GM18499 (cell line): ENCODE measurements around the gene MMAB.

Experiments
- ATAC-seq: cut with Tn5 transposase; IDR thresholded peaks from one replicate; pipeline ENCODE4 v1.9.1; 2021; ENCODE audit warnings: moderate number of reproducible peaks; ENCODE audit not compliant: insufficient read depth, unreplicated experiment

MMAB gene

DNA sequence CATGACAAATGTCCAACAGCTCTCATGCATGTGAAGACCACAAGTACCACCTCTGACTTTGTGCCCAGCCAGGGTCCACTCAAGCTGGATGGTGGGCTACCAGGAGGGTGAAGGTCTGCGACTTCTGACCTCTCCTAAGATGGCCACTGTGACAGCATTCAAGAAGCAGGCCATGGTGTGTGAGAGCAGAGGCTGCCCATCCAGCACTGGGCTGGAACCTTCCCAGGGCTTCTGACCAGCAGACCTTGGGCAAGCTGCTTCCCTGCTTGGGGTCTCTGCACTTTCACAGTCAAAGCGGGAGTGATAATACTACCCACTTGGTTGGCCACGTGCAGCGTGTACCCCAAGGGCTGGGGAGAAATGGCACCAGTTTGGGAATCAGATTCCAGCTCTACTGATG lies 10.4 kb downstream of the MMAB start:
- ATAC-seq = no peak

DNA sequence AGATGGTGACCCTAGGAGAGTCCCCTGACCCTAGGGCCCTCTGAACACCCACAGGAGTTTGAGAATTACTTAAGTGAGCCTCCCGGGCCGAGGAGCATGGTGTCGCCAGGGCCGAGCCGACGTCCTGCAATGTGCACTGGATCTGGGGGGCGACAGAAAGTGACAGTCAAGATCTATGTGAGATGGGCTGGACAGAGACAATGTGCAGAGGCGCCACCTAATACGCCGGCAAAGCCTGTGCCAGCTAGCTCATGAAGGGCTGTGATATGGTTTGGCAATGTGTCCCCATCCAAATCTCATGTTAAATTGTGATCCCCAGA lies 11.6 kb downstream of the MMAB start:
- no peak for ATAC-seq

DNA sequence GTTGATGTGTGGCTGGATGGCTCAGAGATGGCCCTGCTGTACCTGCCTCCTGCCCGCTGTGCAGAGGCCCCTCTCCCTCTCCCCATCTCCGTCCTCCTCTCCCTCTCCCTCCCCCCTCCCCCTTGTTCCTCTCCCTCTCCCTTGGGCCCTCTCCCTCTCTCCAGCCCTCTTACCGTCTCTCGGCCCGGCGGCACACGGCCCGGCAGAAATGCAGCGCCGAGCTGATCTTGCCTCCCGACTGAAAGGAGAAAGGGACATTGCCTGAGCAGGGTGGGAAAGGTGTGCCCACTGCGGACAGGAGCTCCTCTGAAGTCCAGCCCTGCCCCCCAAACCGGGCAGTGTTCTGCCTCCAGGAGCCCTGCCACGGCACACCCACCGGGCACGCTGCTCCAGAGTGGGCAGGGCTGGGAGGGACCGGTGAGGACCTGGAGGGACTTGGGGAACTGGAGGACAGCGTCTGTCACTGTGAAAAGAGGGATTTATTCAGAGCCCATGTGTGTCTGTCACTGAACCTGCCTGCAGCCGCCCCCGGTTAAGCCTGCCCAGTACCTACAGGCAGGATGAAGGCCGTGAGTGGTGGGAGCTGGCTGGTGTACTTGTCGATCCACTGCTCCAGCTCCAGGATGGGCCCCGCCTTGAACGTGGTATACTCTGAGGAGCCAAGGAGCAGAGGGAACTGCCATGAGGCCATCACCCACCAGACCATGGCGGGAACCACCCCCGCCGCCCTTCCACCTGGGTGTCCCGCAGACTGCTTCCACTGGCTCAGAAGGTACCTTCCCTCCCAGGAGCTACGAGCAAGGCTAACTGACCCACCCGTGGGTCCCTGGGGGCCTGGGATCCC lies 12.2 kb downstream of the MMAB start:
- no peak for ATAC-seq

DNA sequence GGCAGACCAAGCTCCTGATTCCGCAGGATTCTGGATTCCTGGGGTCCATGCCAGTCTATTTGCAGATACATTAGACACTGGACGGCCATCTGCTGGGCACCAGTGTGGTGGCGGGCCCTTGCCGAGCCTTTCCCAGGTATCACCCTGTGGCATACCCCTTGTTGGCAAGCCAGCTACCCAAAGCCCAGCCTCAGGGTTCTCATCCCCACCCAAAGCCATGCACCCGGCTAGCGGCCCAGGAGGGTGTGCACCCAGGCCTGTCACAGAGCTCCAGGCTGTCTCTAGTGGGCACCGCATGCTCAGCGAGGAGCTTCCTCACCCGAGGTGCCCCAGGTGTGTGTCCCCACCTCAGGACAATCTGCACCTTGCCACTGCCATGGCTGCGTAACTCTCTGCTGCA lies 13.7 kb downstream of the MMAB start:
- no peak for ATAC-seq

DNA sequence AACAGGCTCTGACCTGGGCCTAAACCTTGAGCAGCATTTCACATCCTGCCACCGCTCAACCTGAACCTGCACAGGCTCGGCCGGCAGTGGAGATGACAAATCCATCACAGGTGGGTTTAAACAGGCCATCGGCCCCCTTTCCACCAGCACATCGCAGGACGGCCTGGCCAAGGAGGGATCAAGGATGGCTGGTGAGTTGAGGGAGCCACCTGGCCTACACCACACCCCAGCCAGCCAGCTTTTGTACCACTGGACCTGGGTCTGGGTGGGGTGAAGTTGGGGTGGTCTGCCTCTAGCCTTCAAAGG lies 14.2 kb downstream of the MMAB start:
- no peak for ATAC-seq

DNA sequence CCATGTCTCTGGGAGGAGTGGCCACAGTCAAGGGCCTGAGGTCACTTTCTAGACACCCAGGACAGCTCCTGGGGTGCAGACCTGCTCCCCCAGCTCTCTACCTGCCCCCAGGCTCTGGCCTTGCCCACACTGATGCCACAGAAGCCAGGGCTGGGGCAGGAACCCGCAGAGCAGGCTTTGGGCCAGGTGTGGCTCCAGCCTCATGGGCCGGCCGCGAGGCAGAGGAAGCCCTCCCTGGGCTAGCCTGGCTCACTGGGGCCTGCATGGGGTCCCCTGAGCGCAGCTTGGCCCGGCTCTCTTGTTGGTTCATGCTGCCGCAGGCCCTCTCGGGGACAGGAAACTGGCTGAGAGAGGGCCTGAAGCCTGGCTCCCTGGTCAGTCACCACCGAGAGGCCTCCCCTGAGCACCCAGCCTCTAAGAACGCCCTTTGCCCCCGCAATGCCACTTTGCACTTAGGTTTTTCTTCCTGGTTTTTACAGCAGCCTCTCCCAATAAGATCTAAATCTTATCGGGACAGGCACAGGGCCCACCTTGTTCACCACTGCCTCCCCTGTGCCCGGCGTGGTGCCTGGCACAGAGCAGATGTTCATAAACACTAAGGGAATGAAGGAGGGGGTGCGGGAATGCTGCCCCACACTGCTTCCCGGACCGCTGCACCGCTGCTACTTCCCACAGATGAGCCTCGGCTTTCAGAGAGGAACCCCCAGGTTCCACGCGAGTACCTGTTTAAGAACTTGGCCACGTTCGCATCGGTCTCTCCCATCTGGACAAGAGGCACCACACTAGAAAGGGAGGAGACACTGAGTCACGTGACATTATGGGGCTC lies 14.7 kb downstream of the MMAB start:
- ATAC-seq = no peak

DNA sequence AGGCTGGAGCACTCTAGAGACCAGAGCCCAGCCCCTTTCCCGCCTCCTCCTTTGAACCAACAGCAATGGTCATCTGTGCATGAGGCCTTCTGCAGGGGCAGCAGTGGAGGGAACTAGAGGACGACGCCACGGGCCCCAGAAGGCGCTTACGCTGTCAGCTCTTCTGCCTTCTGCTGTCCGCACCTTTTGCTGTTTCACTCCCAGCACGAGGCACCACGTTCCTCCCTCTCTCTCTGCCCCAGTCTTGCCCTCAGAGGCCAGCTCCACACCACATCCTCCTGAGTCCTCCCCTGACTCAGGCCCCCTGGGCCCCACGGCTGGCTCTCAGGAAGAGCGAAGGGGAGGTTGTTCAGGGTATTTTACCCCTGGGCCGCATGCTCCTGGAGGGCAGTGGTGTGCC lies 15.5 kb downstream of the MMAB start:
- ATAC-seq = no peak

DNA sequence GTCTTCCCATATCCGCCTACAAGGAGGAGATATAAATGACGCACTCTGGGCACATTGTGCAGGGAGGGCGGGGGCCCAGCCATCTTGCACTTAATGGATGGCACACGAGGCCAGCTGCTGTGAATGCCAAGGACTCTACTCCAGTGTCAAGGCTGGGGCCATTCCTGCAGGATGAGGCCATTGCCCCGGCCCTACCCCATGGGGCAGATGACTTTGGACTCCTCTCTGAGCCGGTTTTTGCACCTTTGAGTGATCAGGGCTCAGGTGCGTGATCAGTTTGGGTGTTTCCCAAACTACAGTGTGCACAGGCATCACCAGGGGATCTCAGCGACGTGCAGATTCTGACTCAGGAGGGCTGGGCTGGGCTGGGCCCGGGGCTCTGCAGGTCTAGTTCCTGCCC lies 16.1 kb downstream of the MMAB start:
- ATAC-seq = no peak

DNA sequence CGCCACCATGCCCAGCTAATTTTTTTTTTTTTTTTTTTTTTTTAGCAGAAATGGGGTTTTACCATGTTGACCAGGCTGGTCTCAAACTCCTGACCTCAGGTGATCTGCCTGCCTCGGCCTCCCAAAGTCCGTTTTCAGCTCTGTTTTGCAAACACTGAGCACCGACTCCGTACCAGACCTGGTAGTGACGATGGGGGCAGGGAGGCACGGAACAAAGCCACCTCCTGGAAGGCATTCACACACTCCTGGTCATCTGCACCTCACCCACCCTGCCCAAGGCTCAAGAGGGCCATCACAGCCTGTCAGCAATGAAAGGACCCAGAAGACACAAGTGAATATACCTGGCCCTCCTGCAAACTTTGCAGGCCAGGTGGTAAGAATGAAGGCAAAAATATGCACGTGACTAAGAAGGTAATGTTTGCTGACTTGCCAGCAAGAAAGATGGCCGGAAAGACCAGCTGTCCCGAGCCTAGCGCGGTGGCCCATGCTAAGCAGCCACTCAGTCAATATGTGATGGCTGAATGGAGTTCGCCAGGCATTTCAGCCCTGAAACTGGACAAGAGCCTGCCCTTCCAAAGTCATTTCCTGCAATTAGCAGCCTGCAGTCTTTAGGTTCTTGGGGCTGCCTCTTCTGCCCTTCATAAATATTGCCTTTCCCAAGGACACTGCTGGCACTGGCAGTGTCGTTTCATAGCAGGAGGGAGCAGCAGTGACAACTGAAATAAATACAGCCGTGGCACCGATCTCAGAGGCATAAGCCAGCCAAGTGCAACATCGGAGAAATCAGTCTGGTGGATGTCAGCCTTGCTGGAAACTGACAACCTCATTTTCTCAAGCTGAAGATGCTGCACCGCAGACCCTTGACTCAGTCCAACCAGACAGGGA lies 17.6 kb downstream of the MMAB start:
- no peak for ATAC-seq

DNA sequence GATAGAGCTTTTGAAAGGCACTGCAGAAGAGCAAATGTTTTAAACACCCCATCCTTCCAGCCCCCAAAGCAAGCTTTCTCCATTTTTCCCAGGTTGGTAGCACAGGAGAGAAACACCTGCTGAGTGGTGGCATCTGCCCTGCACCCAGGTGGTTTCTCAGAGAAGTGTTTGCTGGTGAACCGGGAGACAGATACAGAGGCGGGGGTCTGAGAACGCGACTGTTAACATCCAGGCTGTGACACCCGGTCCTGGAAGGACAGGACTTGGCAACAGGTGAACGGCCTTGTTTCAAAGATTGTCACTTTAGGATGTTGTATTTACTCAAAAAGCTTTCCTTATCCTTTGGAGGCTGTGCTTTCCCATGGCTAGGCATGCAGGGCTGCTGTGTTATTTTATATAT lies 18.5 kb downstream of the MMAB start:
- ATAC-seq = no peak

DNA sequence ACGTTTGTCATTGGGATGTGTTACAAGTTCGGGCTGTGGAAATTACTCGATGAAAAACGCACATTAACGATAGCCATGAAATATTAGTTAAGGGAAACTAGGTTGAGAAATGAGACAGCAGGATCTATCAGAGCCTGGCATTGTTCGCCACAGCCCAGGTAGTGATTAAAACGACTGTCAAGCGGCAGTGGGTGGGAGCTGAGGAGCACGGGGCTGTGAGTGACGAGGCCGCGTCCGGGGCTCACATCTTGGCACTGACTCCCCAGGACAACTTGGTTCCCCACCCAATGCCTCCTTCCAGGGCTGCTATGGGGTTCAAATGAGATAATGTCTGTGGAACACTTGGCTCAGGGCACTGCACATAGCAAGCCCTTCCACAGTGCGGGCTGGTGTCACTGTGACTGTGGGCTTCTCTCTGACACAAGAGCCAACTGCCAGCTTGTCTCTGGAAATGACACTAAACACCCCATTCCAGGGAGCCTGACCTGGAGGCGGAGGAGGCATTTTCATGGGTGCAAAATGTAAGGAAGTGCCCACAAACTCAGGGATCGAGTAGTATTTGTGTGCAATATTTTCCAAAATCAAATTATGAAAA lies 19.3 kb downstream of the MMAB start:
- no peak for ATAC-seq

DNA sequence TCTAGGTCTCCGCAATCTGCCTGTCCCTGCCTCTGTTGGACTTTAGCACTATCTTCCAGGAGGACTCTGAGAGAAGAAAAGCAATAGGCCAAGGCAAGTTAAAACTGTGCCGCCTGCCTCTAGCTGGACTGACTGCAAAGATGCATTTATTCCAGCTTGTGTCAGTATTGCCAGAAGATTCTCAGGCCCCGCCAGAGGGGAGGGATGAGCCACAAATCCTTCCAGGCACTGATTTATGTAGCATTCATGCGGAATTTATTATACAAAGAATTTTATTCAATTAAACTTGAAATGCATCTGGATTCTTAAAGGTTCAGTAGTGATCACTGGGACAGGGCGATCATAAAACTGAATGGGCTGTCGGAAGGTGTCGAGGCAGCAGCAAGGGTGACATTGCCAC lies 19.8 kb downstream of the MMAB start:
- no peak for ATAC-seq

DNA sequence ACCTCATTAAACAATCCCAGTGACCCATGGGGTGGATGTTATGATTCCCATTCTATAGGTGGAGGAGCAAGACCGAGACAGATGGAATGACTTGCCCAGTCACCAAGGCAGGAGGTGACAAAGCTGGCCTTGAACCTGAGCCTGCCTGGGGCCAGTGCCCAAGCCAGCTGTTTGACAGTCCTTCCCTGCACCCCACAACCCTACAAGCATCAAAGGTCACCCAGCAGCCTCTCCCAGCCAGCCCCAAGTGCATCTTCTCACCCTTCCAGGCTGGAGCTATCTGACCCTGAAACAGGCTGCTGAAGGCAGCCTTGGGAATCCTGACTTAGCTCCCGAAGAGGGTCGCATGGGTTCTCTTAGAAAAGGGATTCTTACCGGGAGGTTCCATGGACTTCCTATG lies 20.3 kb downstream of the MMAB start:
- ATAC-seq = no peak

DNA sequence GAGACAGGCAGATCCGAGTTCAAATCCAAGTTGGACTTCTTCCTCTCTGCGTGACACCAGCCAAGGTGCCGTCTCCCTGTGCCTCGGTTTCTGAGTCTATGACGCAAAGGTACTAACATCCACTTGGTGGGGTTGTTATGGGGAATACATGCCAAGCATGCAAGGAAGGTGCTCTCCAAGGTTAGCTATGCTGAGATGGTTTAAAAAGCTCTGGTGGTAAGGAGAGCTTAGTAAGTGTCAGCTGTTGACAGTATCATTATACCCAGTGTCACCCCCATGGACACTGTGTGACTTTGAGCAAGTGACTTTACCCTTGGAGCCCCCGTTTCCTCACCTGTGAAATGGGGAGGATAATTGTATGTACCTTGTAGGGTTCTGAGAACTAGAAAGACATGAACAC lies 22.2 kb downstream of the MMAB start:
- ATAC-seq = no peak

DNA sequence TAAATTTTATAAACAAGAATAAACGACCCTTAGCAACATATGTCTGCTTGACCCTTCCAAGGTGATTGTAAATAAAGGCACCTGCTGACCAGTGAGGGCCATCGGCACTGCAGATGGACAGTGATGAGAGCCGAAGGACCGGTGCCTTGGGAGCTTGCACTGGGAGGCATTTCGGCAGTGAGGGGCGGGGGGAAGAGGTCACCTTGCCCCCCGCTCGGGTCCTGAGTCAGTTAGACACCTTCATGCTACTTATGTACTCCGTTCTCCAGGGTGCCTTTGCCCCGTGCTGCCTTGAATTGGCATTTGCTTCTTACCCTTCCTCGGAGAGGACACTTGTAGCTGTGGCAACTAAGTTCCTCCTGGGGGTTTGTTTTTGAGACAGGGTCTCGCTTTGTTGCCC lies 23.0 kb downstream of the MMAB start:
- ATAC-seq = no peak

DNA sequence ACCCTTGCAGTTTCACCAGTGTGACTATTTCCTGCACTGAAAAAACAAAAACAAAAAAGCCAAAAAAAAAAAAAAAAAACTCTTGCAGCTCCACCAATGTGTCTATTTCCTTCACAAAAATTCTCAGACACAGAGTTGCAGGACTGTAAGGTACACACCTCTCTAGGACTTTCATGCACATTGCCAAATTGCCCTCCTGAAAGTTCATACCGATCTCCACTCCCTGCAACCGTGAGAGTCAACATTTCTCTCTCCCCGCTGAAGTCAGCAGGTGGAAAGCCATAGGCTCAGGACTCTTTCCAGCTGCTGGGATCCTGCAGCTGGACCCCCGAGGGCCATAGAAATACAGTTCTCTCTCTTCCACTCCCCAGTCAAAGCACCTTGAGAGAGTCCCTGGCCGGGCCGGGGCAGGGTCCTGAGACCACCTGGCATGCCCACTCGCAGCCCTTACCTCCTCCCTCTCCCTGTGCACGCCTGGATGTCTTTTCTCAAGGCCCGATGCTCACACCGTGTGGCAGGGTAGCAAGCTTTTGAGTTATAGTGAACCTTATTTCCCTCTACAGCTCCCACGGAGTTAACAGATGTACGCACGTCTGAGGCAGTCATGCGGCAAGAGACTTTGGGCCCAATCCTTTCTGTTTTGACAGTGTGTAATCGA lies 23.6 kb downstream of the MMAB start:
- ATAC-seq = no peak

DNA sequence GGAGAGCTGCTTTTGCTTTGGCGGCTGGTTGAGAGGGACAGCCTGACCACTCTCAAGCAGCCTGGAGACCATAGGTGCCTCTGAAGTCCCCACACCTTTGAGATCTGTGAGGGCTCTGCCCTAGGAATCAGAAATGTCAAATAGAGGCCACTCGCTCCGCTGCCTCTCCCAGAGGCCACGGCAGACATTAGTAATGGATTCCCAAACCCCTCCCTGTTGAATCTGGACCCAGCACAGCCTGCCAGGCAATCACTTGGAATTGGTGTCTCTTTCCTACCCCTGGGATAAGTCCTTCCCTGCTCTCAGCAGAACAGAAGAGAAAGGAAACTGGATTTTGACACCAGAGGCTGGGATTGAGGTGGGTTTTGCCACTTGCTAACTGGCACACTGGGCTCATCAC lies 25.0 kb downstream of the MMAB start:
- no peak for ATAC-seq

DNA sequence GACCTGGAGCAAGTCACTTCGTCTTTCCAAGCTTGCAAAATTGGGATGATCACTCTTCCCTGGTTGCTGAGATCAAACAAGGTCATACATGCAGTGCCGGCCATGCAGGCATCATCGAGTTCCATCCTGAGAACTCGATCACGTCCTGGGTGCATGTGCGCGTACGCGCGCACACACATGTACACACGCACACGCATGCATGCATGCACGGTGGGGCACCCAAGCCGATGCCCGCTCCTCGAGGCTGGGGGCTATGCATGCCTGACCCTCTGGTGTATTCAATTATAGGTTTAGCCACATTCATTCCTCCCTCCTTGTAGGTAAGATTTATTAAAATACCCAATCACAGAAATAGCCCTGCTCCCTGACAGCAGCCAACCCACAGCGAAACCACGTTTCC lies 26.0 kb downstream of the MMAB start:
- no peak for ATAC-seq

DNA sequence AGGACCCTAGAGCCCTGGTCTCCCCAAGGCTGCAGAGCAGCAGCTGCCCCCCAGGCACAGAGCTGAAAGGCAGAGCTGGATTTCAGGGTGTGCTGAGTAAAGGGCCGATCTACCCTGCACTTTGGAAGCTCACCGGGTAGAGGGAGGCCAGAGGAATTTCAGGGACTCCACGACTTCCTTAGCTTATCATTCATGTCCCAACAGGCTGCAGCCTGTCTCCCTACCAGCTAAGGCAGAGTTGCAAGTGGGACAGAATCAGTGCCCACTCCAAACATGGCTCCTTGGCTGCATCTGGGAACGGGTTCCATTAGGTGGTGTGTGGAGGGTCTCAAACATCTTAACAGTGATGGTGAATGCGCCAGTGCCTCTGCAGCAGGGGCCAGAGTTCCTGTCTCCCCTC lies 27.5 kb downstream of the MMAB start:
- no peak for ATAC-seq

DNA sequence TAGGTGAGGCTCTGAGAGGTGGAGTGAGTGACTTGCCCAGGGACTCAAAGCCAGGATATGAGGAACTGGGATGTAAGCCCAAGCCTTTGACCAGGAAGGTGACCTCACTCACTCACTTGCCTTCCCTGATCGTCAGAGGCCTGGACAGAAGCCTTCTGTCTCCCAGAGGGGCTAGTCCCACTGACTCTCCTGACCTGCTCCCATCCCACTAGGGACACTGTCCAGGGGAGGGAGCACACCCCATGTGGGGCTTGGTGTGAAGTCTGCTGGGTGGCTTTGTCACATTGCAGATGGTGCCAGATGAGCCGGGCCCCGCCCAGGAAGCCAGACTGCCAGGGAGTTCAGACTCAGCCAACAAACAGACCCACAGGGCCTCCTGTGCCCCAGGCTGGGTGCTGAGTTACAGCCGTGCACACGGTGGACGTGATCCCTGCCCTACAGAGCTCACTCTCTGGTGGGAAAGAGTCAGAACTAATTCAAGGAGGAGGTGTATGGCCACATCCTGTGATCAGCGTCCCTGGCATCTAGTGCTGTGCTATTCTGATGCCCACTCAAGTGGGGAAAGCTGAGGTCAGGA lies 28.3 kb downstream of the MMAB start:
- no peak for ATAC-seq
